Measurements from ENCODE around the gene CDH10. TPM values are rescaled to one million over a fixed set of nuclear protein-coding genes. Genes with fewer than 3 reads are reported as not detected.

Gene CDH10
- total RNA-seq, 4 donors from 2014 or later, result not detected

DNA sequence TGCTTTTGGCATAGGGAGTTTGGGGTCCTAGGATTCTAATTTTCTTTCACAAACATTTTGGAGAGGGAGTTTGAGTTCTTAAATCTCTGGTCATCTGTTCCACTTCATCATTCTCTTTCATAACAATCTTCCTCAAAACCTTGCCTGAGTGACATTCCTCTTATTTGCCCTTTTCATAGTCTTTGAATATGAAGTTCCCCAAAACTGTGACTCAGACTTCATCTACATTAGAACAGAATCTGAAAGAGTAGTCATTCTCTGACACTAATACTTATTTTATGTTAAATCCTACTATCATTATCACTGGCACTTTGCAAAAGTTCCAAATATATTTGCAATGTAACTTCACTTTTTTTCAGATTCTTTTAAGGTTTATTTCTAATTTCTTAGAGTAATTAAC, 163.8 kb downstream of the CDH10 start:
- TF ChIP-seq, protein P1, sequence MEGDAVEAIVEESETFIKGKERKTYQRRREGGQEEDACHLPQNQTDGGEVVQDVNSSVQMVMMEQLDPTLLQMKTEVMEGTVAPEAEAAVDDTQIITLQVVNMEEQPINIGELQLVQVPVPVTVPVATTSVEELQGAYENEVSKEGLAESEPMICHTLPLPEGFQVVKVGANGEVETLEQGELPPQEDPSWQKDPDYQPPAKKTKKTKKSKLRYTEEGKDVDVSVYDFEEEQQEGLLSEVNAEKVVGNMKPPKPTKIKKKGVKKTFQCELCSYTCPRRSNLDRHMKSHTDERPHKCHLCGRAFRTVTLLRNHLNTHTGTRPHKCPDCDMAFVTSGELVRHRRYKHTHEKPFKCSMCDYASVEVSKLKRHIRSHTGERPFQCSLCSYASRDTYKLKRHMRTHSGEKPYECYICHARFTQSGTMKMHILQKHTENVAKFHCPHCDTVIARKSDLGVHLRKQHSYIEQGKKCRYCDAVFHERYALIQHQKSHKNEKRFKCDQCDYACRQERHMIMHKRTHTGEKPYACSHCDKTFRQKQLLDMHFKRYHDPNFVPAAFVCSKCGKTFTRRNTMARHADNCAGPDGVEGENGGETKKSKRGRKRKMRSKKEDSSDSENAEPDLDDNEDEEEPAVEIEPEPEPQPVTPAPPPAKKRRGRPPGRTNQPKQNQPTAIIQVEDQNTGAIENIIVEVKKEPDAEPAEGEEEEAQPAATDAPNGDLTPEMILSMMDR (IDR thresholded peaks at IDR 0.05; ENCODE audit: low read depth), result no peak

DNA sequence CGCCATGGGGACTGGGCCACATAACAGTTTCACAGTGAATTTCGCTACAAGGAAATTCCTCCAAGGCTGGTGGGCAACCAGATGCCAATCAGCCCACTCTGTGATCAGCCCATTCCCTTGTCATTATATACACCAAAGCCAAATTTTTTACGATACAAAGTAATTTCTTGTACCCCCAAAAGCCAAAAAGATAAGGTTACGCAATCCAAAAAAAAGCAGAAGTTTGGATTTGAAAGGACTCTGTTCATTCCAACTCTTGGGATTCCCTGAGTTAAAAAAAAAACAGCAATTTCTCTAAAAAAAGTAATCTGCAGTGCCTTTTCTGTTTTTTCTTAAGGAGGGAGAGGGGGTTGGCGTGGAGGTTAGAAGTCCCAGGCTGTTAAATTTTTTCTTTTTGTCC, 166.8 kb downstream of the CDH10 start:
- TF ChIP-seq, protein P1 (IDR thresholded peaks at IDR 0.05; ENCODE audit: low read depth), result no peak

- TF ChIP-seq, protein P1 (IDR thresholded peaks at IDR 0.05; ENCODE audit: low read depth), result no peak
Measured at GRCh38 chr5:24475101-24475500, 169.7 kb downstream of the CDH10 start.

- TF ChIP-seq, protein P1 (IDR thresholded peaks at IDR 0.05; ENCODE audit: low read depth), result no peak
Measured at GRCh38 chr5:24474685-24475084, 170.1 kb downstream of the CDH10 start.

GRCh38 chr5:24472518-24472917, 172.3 kb downstream of the CDH10 start:
- TF ChIP-seq, protein P1 (IDR thresholded peaks at IDR 0.05; ENCODE audit: low read depth), result no peak

DNA sequence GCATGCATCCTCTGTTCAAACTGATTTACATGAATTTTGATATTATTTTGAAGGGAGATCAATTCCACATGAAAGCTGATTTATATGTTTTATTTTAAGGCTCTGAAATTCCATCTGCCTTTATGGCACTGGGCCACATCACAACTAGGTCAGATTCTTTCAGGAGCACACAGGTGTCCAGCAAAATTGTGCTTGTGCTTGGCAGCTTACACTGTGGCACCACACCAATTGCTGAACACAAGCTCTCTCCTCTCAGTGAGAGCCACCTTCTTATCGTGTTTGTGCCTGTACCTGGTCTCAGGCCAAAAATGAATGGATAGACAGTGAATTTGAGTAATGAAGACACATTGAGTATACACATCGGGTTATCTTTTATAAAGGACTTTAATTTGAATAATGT, 200.4 kb downstream of the CDH10 start:
- TF ChIP-seq, protein P1 (IDR thresholded peaks at IDR 0.05; ENCODE audit: low read depth), result no peak

DNA sequence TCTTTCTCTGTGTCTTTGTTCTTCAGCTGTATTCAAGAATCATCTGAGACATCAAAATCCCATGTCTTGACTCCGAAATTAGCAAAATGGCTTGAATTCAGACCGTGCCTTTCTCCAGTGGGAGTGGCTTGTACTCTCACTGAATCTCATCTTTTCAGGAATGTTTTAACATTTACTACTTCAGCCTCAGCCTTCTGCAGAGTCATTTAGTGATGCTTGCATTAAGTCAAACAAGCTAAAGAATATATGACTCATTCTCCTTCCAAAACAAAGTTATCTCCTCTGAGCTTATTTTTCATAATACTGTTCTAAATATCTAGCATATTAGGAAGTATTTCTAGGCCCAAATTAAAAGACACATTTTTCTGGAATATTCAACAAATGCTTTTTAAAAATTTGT, 205.3 kb downstream of the CDH10 start:
- TF ChIP-seq, protein P1 (IDR thresholded peaks at IDR 0.05; ENCODE audit: low read depth), result no peak

Small RNAs within 50 kb of the gene (small RNA-seq; reads per million reads assigned to genes)
- gene AC091885.1, result not detected
- gene RF00017, result not detected

Measured in subcutaneous adipose tissue (tissue), 4 donors.